GM12875 (cell line): ENCODE results near the gene ROR1.

ENCODE experiments used
- H3K4me3 ChIP-seq: one replicate; pipeline ENCODE4 v1.5.1; 2011; ENCODE audit warnings: low read depth, low read length, control low read depth
- TF ChIP-seq, protein P1 (sequence below): IDR thresholded peaks from 2 replicates; pipeline ENCODE4 v1.5.1; 2011; ENCODE audit warnings: low read depth, mild to moderate bottlenecking, control low read depth, inconsistent platforms, low read length, moderate library complexity, borderline replicate concordance; ENCODE audit not compliant: insufficient read depth

The ROR1 gene

DNA sequence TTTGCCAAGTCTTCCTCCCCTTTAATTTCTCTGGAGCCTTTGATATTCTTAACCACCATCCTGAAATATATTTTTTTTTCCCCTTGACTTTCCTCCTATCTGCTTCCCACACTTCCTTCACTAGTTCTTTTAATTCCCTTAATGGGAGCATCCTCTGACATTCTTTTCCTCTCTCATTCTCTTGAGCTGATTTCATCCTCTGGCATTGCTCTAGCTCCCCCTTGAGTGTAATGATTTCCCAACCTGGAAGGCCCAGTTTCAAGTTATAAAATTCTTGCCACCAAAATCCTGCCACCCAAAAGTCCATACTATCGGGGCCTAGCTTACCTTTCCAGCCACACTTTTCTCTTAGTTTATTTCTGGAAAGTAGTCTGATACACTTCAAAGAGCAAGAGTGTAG, 390.2 kb downstream of the ROR1 start:
- TF ChIP-seq, protein P1, sequence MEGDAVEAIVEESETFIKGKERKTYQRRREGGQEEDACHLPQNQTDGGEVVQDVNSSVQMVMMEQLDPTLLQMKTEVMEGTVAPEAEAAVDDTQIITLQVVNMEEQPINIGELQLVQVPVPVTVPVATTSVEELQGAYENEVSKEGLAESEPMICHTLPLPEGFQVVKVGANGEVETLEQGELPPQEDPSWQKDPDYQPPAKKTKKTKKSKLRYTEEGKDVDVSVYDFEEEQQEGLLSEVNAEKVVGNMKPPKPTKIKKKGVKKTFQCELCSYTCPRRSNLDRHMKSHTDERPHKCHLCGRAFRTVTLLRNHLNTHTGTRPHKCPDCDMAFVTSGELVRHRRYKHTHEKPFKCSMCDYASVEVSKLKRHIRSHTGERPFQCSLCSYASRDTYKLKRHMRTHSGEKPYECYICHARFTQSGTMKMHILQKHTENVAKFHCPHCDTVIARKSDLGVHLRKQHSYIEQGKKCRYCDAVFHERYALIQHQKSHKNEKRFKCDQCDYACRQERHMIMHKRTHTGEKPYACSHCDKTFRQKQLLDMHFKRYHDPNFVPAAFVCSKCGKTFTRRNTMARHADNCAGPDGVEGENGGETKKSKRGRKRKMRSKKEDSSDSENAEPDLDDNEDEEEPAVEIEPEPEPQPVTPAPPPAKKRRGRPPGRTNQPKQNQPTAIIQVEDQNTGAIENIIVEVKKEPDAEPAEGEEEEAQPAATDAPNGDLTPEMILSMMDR: no peak
- H3K4me3 ChIP-seq: no peak overlapping the region

DNA sequence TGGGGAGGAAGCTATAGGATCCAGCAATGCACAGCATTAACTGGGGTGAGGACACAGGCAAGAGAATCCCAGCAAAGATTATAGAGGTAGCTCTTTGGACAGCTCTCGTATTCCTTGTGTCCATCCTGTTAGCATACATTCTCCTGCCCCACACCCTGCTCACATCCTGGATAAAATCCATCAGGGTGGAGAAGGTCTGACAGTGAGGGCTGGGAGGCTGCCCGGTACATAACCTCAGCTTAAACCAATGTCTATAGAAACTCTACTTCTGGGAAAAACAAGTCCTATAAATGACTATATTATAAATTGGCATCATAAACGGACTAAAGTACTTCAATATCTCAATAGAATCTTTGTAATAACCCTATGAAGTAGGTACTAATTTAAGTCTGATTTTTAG, 392.8 kb downstream of the ROR1 start:
- TF ChIP-seq, protein P1: no peak
- H3K4me3 ChIP-seq: no peak overlapping the region

DNA sequence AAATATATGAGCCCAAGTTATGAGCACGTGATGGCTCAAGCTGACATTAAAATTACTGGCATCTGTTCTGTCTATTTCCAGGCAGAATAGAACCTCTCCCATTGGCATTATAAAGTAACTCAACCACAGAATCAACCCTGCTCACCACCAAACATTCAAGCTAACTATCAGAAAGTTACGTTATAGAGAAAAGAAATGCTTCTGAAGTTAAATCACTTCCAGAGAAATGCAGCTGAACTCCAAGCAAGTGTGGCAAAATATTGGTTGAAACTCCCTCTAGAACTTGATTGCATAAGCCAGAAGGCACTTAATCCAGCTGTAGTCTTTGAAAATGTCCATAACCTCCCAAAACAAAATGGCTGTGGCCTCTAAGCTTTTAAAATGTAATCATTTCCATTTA, 393.4 kb downstream of the ROR1 start:
- H3K4me3 ChIP-seq: no peak overlapping the region
- TF ChIP-seq, protein P1: no peak

GRCh38 chr1:64171246-64171645, 397.4 kb downstream of the ROR1 start:
- TF ChIP-seq, protein P1: no peak
- no peak overlapping the region for H3K4me3 ChIP-seq

GRCh38 chr1:64171797-64172281, 398.0 kb downstream of the ROR1 start:
- no peak overlapping the region for H3K4me3 ChIP-seq

GRCh38 chr1:64172458-64172983, 398.7 kb downstream of the ROR1 start:
- H3K4me3 ChIP-seq: no peak overlapping the region
- TF ChIP-seq, protein P1: no peak

More at GRCh38 chr1:64171797-64172281, 398.0 kb downstream of the ROR1 start:
- TF ChIP-seq, protein P1: no peak

DNA sequence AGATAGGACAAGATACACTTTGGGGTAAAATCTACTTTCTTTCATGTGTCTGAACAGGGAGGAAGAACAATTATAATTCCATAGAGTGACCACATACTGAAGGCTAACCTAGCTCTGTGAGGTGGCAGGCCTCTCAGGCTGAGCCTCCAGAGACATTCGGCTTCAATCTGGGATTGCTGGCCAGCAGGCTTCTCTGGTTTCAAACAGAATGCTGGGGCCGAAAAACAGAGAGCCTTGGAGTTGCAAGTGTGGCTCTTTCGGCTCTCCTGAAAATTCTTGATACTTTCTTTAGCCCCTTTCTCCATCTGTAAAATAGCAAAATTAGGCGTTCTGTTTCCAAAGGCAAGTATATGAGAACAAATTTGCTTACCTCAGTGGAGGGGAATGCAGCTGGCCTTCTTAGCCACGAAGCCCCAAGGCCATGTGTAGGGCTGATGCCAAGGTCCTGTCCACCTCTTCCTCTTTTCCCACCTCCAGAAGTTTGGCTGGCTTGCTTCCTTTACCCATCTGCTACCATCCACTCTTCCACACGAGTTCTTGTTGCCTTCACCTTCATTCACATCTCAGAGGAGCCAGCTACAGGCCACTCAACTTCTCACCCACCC, 399.6 kb downstream of the ROR1 start:
- no peak overlapping the region for H3K4me3 ChIP-seq
- TF ChIP-seq, protein P1: no peak
